Measurements from ENCODE around the gene NUDT19.
"Not testable (repeated sequence)": the region's sequence is repeated elsewhere in the genome, so short reads cannot be mapped to it uniquely, and the experiment has no call there.

NUDT19 gene

GRCh38 chr19:32716203-32716602 is 24.6 kb downstream of the NUDT19 start:
- DNase-seq, result not testable (repeated sequence)

GRCh38 chr19:32717496-32717895 is 25.9 kb downstream of the NUDT19 start:
- DNase-seq, result no peak

GRCh38 chr19:32718286-32718685 is 26.7 kb downstream of the NUDT19 start:
- no peak for DNase-seq

GRCh38 chr19:32719611-32720059 is 28.0 kb downstream of the NUDT19 start, which contains the start of gene TDRD12:
TSS of gene TDRD12 (plus strand) at chr19:32719767. CDS start at chr19:32720073, 306 bp downstream.
- DNase-seq, result no peak

GRCh38 chr19:32720216-32720935 is 28.8 kb downstream of the NUDT19 start:
- DNase-seq, result no peak

GRCh38 chr19:32720936-32721250 is 29.3 kb downstream of the NUDT19 start:
- no peak for DNase-seq

GRCh38 chr19:32735936-32736335 is 44.3 kb downstream of the NUDT19 start:
- no peak for DNase-seq

GRCh38 chr19:32743021-32743420 is 51.4 kb downstream of the NUDT19 start:
- no peak for DNase-seq

GRCh38 chr19:32743447-32743846 is 51.8 kb downstream of the NUDT19 start:
- no peak for DNase-seq

GRCh38 chr19:32744555-32745325 is 53.1 kb downstream of the NUDT19 start:
- no peak for DNase-seq

GRCh38 chr19:32745594-32746251 is 54.1 kb downstream of the NUDT19 start:
- DNase-seq, result not testable (repeated sequence)

GRCh38 chr19:32746631-32747196 is 55.1 kb downstream of the NUDT19 start:
- DNase-seq, result not testable (repeated sequence)

GRCh38 chr19:32748497-32748896 is 56.9 kb downstream of the NUDT19 start:
- DNase-seq, result peak in 1 of 3 donors; percentile 11

- no peak for DNase-seq
Observed at GRCh38 chr19:32748948-32749347, 57.3 kb downstream of the NUDT19 start.

GRCh38 chr19:32749361-32749760 is 57.7 kb downstream of the NUDT19 start:
- DNase-seq, result no peak

GRCh38 chr19:32750441-32751055 is 58.9 kb downstream of the NUDT19 start:
- peak; percentile 26 to 47 (median 47) for DNase-seq

GRCh38 chr19:32751066-32751465 is 59.4 kb downstream of the NUDT19 start:
- DNase-seq, result no peak

- DNase-seq, result no peak
Observed at GRCh38 chr19:32757189-32757588, 65.6 kb downstream of the NUDT19 start.

Measured in suppressor macrophage treated with lipopolysaccharide for 1 hour (primary cell).